OCI-LY7 (cell line): Measurements from ENCODE around the gene KIF3C. TPM values are rescaled to one million over a fixed set of nuclear protein-coding genes. Genes with fewer than 3 reads are reported as not detected.
"Not testable (repeated sequence)": the region's sequence is repeated elsewhere in the genome, so short reads cannot be mapped to it uniquely, and the experiment has no call there.

Source experiments
- BruUV-seq: library from RNA; stranded (reverse); fragments of 400-500 nt; replicated peaks from 2 replicates; lab custom pipeline; 2021; lab: Mats Ljungman, UMichigan
- CTCF ChIA-PET: fragments of 300-600 bp; sonication (Branson Sonifier 250); formaldehyde crosslinking; loops from one replicate; lab custom pipeline; 2022; ENCODE audit warnings: antibody characterized with exemption; ENCODE audit not compliant: unreplicated experiment; lab: Charles Lee
- POLR2A ChIA-PET: fragments of 300-600 bp; sonication (Branson Sonifier 250); formaldehyde crosslinking; loops from one replicate; lab custom pipeline; 2022; ENCODE audit warnings: antibody characterized with exemption; lab: Charles Lee
- DNase-seq: peaks from one replicate; pipeline ENCODE4 v3.0.0-alpha.2; 2015; ENCODE audit warnings: low spot score
- H2AFZ ChIP-seq: fragments of 200-600 bp; sonication (generic), shearing (Covaris generic); 2 replicates; pipeline ENCODE4 v1.6.1; 2014; ENCODE audit warnings: mild to moderate bottlenecking, antibody characterized with exemption, low read length, moderate library complexity
- H3K27ac ChIP-seq: fragments of 200-600 bp; sonication (generic); 2 replicates; pipeline ENCODE4 v1.5.1; 2014; ENCODE audit warnings: mixed run types, low read depth, mild to moderate bottlenecking, moderate library complexity, low read length, inconsistent platforms; ENCODE audit not compliant: poor library complexity, severe bottlenecking
- H3K36me3 ChIP-seq: fragments of 200-600 bp; sonication (generic); 2 replicates; pipeline ENCODE4 v1.6.1; 2014; ENCODE audit warnings: mild to moderate bottlenecking, antibody characterized with exemption, low read length, moderate library complexity, mixed read lengths; ENCODE audit not compliant: insufficient read depth
- H3K4me1 ChIP-seq: fragments of 200-600 bp; sonication (generic); 2 replicates; pipeline ENCODE4 v1.5.1; 2014; ENCODE audit warnings: mild to moderate bottlenecking, low read length; ENCODE audit not compliant: insufficient read depth, poor library complexity, severe bottlenecking
- H3K4me2 ChIP-seq: fragments of 200-600 bp; sonication (generic); 2 replicates; pipeline ENCODE4 v1.6.1; 2014; ENCODE audit warnings: mild to moderate bottlenecking, low read length
- H3K4me3 ChIP-seq: fragments of 200-600 bp; sonication (generic); 2 replicates; pipeline ENCODE4 v1.5.1; 2014; ENCODE audit warnings: mild to moderate bottlenecking, low read depth, low read length; ENCODE audit not compliant: poor library complexity, severe bottlenecking
- H3K79me2 ChIP-seq: fragments of 200-600 bp; sonication (generic); 2 replicates; pipeline ENCODE4 v1.6.1; 2016; ENCODE audit warnings: low read depth, mild to moderate bottlenecking, low read length, moderate library complexity, mixed read lengths; ENCODE audit not compliant: insufficient read depth
- H3K9me2 ChIP-seq: fragments of 200-600 bp; sonication (generic); 2 replicates; pipeline ENCODE4 v1.6.1; 2016; ENCODE audit warnings: mild to moderate bottlenecking, low read length, mixed read lengths; ENCODE audit not compliant: insufficient read depth
- H3K9me3 ChIP-seq: fragments of 200-600 bp; sonication (generic); 2 replicates; pipeline ENCODE4 v1.6.1; 2014; ENCODE audit warnings: mild to moderate bottlenecking, mixed run types, low read length, mixed read lengths
- H4K20me1 ChIP-seq: fragments of 200-600 bp; sonication (generic); 2 replicates; pipeline ENCODE4 v1.6.1; 2014; ENCODE audit warnings: mild to moderate bottlenecking, antibody characterized with exemption, low read length, moderate library complexity, mixed read lengths; ENCODE audit not compliant: insufficient read depth
- EZH2phosphoT487 ChIP-seq: fragments of 200-600 bp; sonication (generic); IDR thresholded peaks from 2 replicates; pipeline ENCODE4 v1.6.1; 2018; ENCODE audit warnings: low read depth, borderline replicate concordance, mild to moderate bottlenecking, mixed run types, antibody characterized with exemption, low read length, moderate library complexity, mixed read lengths
- intact Hi-C: fragments of 100-400 bp; cut with micrococcal nuclease; formaldehyde crosslinking; loops from one replicate; pipeline ENCODE4 v1.10.0; 2022; ENCODE audit not compliant: unreplicated experiment
- total RNA-seq, 2 experiments: library from RNA; depleted of rRNA in 1 of 2; stranded (reverse); fragments of >200 nt in 1 of 2; shearing (Covaris generic) in 1 of 2; gene quantifications; 2 replicates each; pipeline ENCODE4 v1.2.3, GENCODE V29; 2014 to 2022
- TF ChIP-seq, protein P1 (sequence below): fragments of 200-600 bp; sonication (generic); conservative IDR thresholded peaks from 2 replicates; pipeline ENCODE4 v1.5.1; 2014; ENCODE audit warnings: mild to moderate bottlenecking, antibody characterized with exemption, low read length, moderate library complexity, mixed read lengths

The KIF3C gene
- total RNA-seq, 2 experiments from 2014 or later: 3.8 to 11.4 TPM

DNA sequence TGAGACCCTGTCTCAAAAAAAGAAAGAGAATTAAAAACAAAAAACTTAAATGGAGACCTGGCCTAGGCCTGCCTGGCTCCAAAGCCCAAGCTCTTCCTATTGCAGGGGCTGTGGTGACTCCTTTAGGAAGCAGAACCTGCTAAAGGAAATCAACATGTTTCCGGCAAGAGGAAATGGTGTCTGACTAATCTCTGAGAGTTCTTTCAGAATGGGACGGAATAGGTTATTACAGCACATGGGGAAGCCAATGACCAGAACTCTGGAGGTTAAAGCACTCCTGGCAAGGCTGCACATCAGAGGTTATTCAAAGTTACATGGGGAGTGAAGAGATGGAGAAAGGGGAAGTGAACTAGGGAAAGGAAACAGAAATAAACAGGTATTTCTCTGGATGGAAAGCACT lies 21.4 kb downstream of the KIF3C start:
- H3K4me2 ChIP-seq: 0 out of 2 replicates have a peak overlapping the region, but pooled peaks have one; percentile 11
- no peaks in the 10 kb centered on the region for H3K9me3 ChIP-seq
- no peaks in the 10 kb centered on the region for H3K36me3 ChIP-seq
- no TSS peak for BruUV-seq
- no peaks in the 10 kb centered on the region for H4K20me1 ChIP-seq
- intact Hi-C loops: no loop called here
- H3K79me2 ChIP-seq: no peaks in the 10 kb centered on the region
- H2AFZ ChIP-seq: no peak overlapping the region
- POLR2A ChIA-PET: no interaction called here
- H3K4me1 ChIP-seq: peaks cover 10% of the 10 kb centered on the region
- H3K4me3 ChIP-seq: no peak overlapping the region
- DNase-seq: no peak
- H3K27ac ChIP-seq: no peak overlapping the region
- CTCF ChIA-PET: no interaction called here
- no peaks in the 10 kb centered on the region for H3K9me2 ChIP-seq
- TF ChIP-seq EZH2phosphoT487: no peak
- TF ChIP-seq, protein P1, sequence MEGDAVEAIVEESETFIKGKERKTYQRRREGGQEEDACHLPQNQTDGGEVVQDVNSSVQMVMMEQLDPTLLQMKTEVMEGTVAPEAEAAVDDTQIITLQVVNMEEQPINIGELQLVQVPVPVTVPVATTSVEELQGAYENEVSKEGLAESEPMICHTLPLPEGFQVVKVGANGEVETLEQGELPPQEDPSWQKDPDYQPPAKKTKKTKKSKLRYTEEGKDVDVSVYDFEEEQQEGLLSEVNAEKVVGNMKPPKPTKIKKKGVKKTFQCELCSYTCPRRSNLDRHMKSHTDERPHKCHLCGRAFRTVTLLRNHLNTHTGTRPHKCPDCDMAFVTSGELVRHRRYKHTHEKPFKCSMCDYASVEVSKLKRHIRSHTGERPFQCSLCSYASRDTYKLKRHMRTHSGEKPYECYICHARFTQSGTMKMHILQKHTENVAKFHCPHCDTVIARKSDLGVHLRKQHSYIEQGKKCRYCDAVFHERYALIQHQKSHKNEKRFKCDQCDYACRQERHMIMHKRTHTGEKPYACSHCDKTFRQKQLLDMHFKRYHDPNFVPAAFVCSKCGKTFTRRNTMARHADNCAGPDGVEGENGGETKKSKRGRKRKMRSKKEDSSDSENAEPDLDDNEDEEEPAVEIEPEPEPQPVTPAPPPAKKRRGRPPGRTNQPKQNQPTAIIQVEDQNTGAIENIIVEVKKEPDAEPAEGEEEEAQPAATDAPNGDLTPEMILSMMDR: no peak

DNA sequence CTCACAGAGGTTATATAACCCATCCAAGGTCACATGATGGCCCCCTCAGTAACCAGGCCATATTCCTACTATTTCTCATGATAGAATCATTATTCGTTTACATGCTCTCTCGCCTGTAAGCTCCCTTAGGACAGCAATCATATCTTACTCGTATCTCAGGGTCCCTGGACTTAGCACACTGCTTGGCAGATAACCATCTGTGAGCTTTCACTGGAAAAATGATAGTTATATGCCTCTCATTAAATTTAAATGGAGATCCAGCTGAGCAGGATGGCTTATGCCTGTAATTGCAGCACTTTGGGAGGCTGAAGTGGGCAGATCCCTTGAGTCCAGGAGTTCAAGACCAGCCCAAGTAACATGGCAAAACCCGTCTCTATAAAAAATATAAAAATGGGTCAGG lies 21.9 kb downstream of the KIF3C start:
- no peak overlapping the region for H3K4me3 ChIP-seq
- no peaks in the 10 kb centered on the region for H4K20me1 ChIP-seq
- no peaks in the 10 kb centered on the region for H3K79me2 ChIP-seq
- no peak for TF ChIP-seq EZH2phosphoT487
- TF ChIP-seq, protein P1: no peak
- no TSS peak for BruUV-seq
- CTCF ChIA-PET: no interaction called here
- POLR2A ChIA-PET: no interaction called here
- H2AFZ ChIP-seq: no peak overlapping the region
- no peaks in the 10 kb centered on the region for H3K36me3 ChIP-seq
- intact Hi-C loops: no loop called here
- H3K27ac ChIP-seq: no peak overlapping the region
- no peak for DNase-seq
- H3K9me2 ChIP-seq: no peaks in the 10 kb centered on the region
- H3K9me3 ChIP-seq: no peaks in the 10 kb centered on the region
- no peak overlapping the region for H3K4me2 ChIP-seq
- H3K4me1 ChIP-seq: peaks cover 10% of the 10 kb centered on the region

DNA sequence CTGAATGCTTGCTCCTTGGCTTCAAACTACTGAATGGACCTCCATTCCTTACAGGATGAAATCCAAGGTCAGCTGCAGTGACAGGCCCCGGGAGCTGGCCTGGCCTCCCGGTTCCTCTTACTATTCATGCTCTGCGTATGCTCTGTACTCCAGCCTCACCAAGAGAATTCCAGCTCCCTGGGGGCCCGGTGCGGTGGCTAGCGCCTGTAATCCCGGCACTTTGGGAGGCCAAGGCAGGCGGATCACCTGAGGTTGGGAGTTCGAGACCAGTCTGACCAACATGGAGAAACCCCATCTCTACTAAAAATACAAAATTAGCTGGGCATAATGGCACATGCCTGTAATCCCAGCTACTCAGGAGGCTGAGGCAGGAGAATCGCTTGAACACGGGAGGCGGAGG lies 23.7 kb downstream of the KIF3C start:
- DNase-seq, H3K4me2 ChIP-seq, H2AFZ ChIP-seq, CTCF ChIA-PET, intact Hi-C loops, H3K36me3 ChIP-seq, H3K79me2 ChIP-seq, H3K9me3 ChIP-seq, H3K4me3 ChIP-seq, H3K9me2 ChIP-seq, H3K27ac ChIP-seq, H4K20me1 ChIP-seq, BruUV-seq: not testable (repeated sequence)
- H3K4me1 ChIP-seq: peaks cover 10% of the 10 kb centered on the region
- POLR2A ChIA-PET: interaction anchor here (0.6 kb wide), 1 partner anchor 8 kb away, joined by 3 read pairs; no protein-coding TSS in a partner anchor
